ENCODE data around the gene ETV3L.

- TF ChIP-seq POLR2A (IDR thresholded peaks at IDR 0.05), result no peak
- TF ChIP-seq CTCF (IDR thresholded peaks at IDR 0.05 in 8 of 11, conservative IDR thresholded peaks at IDR 0.05 in 3 of 11), result no peak
- no peak for TF ChIP-seq POLR2AphosphoS5 (IDR thresholded peaks at IDR 0.05)
These were observed 6.6 kb upstream of the ETV3L start for GRCh38 chr1:157105988-157106812.

All from spleen (tissue), 7 donors.